ENCODE results near the gene KDSR. TPM values are rescaled to one million over a fixed set of nuclear protein-coding genes. Genes with fewer than 3 reads are reported as not detected.

KDSR gene
- total RNA-seq, 1 donor from 2014 or later: 12.2 TPM

GRCh38 chr18:63303547-63303946, 63.5 kb downstream of the KDSR start:
- DNase-seq: no peak

- no peak for DNase-seq
Observed at GRCh38 chr18:63302636-63303405, 64.2 kb downstream of the KDSR start.

GRCh38 chr18:63302220-63302619, 64.8 kb downstream of the KDSR start:
- DNase-seq: no peak

- no peak for DNase-seq
Observed at GRCh38 chr18:63301434-63301833, 65.6 kb downstream of the KDSR start.

- DNase-seq: no peak
Observed at GRCh38 chr18:63299837-63300745, 66.9 kb downstream of the KDSR start.

- no peak for DNase-seq
Observed at GRCh38 chr18:63298400-63299365, 68.3 kb downstream of the KDSR start.

GRCh38 chr18:63297687-63298399, 69.2 kb downstream of the KDSR start:
- no peak for DNase-seq

GRCh38 chr18:63293935-63294334, 73.1 kb downstream of the KDSR start:
- DNase-seq: peak; percentile 23

- DNase-seq: no peak
Observed at GRCh38 chr18:63292831-63293683, 73.9 kb downstream of the KDSR start.

- DNase-seq: no peak
Observed at GRCh38 chr18:63291278-63291677, 75.7 kb downstream of the KDSR start.

- peak; percentile 27 for DNase-seq
Observed at GRCh38 chr18:63290821-63291200, 76.2 kb downstream of the KDSR start.

- no peak for DNase-seq
Observed at GRCh38 chr18:63290166-63290820, 76.7 kb downstream of the KDSR start.

GRCh38 chr18:63288311-63288710, 78.7 kb downstream of the KDSR start:
- DNase-seq: no peak

GRCh38 chr18:63287691-63288220, 79.2 kb downstream of the KDSR start:
- no peak for DNase-seq

GRCh38 chr18:63286926-63287325, 80.1 kb downstream of the KDSR start:
- DNase-seq: no peak

GRCh38 chr18:63284827-63285733, 81.9 kb downstream of the KDSR start:
- no peak for DNase-seq

- no peak for DNase-seq
Observed at GRCh38 chr18:63284173-63284799, 82.7 kb downstream of the KDSR start.
